ENCODE data around the gene REXO1. TPM values are rescaled to one million over a fixed set of nuclear protein-coding genes. Genes with fewer than 3 reads are reported as not detected.
A peak's percentile ranks its signal among the peaks of the same experiment; 100 is the strongest.

Gene REXO1
- total and polyA plus RNA-seq, 9 of the 15 experiments (the other 6 are each of a cell fraction or from before 2014, with no cell fraction given): 0.04 to 63.3 (median 15.8) TPM

DNA sequence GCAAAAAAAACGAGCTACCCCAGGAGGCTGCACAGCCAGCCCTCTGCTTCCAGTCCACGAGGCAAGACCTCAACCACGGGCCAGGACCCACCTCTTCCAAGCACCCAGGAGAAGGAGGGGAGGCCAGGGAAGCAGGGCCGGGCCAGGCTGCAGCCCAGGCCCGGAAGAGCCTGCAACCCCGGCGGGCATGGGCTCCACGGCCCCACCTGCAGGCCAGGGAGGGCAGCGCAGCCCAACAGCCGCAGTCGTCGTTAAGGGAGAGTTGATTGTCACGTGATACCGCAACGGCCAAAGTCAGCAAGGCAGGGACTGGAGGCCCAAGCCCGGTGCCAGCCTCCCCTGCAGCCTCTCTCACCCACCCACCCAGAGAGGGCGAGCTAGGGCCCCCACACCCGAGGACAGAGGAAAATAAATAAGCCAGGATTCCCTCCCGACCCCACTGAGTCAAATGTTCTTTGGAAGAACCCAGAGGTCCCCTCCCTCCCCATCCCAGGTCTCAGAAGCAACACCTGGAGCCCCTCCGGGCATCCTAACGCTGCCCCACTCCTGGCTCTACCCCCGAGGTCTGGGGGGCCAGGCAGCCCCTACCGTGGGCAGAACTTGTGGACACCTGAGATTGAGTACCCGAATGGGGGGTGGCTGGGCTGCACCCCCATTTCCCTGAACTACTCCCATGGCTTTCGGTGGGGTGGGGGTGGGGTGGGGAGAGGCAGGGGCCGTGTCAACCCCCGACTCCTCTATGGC lies 5.2 kb upstream of the REXO1 start (continued):
- TF ChIP-seq ETS1 (conservative IDR thresholded peaks at IDR 0.05; ENCODE audit: control insufficient read depth, low read depth, low read length) (peak; percentile 70; the same call in 1 of the 2 replicates), TRIM24 (IDR thresholded peaks at IDR 0.05) (no peak), RAD21 (CRISPR knock-in tag; conservative IDR thresholded peaks at IDR 0.05 in 1 of 2, IDR thresholded peaks at IDR 0.05 in 1 of 2) (peak; percentile 60 to 64), RBFOX2 (IDR thresholded peaks at IDR 0.05; ENCODE audit: low read depth, low read length) (peak; percentile 46), AFF1 (IDR thresholded peaks at IDR 0.05; ENCODE audit: low read depth in 1 of 2, partially characterized antibody in 2 of 2) (no peak), CTBP1 (IDR thresholded peaks at IDR 0.05; ENCODE audit: borderline replicate concordance) (peak; percentile 76; the same call in 1 of the 2 replicates), ZNF282 (CRISPR knock-in tag; IDR thresholded peaks at IDR 0.05) (no peak), ZNF124 (CRISPR knock-in tag; IDR thresholded peaks at IDR 0.05) (no peak), NFATC3 (IDR thresholded peaks at IDR 0.05) (no peak), MBD2 (IDR thresholded peaks at IDR 0.05; ENCODE audit: borderline replicate concordance, low read depth) (0 out of 2 replicates have a peak, but pooled peaks have one; percentile 12), ZFPM2 (CRISPR knock-in tag; IDR thresholded peaks at IDR 0.05) (peak; percentile 65; the same call in 1 of the 2 replicates), KAT8 (IDR thresholded peaks at IDR 0.05; ENCODE audit: low read depth) (no peak), IRF1 (CRISPR knock-in tag; IDR thresholded peaks at IDR 0.05; ENCODE audit: borderline replicate concordance) (no peak), FOXK2 (conservative IDR thresholded peaks at IDR 0.05 in 1 of 2, IDR thresholded peaks at IDR 0.05 in 1 of 2; ENCODE audit: low read depth in 2 of 2) (peak; percentile 57 to 84; a peak in 3 of 4 replicates), MAZ (CRISPR knock-in tag; conservative IDR thresholded peaks at IDR 0.05 in 1 of 2, IDR thresholded peaks at IDR 0.05 in 1 of 2) (peak; percentile 67 to 88), HOMEZ (CRISPR knock-in tag; IDR thresholded peaks at IDR 0.05) (0 out of 2 replicates have a peak, but pooled peaks have one; percentile 22)
- TF ChIP-seq, protein P1, sequence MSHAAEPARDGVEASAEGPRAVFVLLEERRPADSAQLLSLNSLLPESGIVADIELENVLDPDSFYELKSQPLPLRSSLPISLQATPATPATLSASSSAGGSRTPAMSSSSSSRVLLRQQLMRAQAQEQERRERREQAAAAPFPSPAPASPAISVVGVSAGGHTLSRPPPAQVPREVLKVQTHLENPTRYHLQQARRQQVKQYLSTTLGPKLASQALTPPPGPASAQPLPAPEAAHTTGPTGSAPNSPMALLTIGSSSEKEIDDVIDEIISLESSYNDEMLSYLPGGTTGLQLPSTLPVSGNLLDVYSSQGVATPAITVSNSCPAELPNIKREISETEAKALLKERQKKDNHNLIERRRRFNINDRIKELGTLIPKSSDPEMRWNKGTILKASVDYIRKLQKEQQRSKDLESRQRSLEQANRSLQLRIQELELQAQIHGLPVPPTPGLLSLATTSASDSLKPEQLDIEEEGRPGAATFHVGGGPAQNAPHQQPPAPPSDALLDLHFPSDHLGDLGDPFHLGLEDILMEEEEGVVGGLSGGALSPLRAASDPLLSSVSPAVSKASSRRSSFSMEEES (CRISPR knock-in tag; IDR thresholded peaks at IDR 0.05): peak; percentile 100

Data from K562 (cell line).